Activated CD4-positive, alpha-beta T cell treated with anti-CD3 and anti-CD28 coated beads, Interleukin-2, amount 50 U/mL, for 16 hours (primary cell): ENCODE measurements around the gene SLC13A4.
"Not testable (repeated sequence)": the region's sequence is repeated elsewhere in the genome, so short reads cannot be mapped to it uniquely, and the experiment has no call there.

Experiments used
- DNase-seq: peaks from one replicate; pipeline ENCODE4 v3.0.0-alpha.2; 2020

Gene SLC13A4

GRCh38 chr7:135747366-135747765 lies 19.4 kb upstream of the SLC13A4 start:
- no peak for DNase-seq

- DNase-seq: no peak
These were observed 17.8 kb upstream of the SLC13A4 start for GRCh38 chr7:135745703-135746312.

- no peak for DNase-seq
These were observed 17.1 kb upstream of the SLC13A4 start for GRCh38 chr7:135744938-135745702.

- DNase-seq: no peak
These were observed 16.1 kb upstream of the SLC13A4 start for GRCh38 chr7:135743907-135744731.

GRCh38 chr7:135742371-135742770 lies 14.4 kb upstream of the SLC13A4 start:
- no peak for DNase-seq

GRCh38 chr7:135741905-135742304 lies 13.9 kb upstream of the SLC13A4 start:
- DNase-seq: no peak

- DNase-seq: no peak
These were observed 12.9 kb upstream of the SLC13A4 start for GRCh38 chr7:135740889-135741288.

- not testable (repeated sequence) for DNase-seq
These were observed 9.3 kb upstream of the SLC13A4 start for GRCh38 chr7:135737306-135737647.

- no peak for DNase-seq
These were observed 8.8 kb upstream of the SLC13A4 start for GRCh38 chr7:135736586-135737305.

GRCh38 chr7:135734343-135734689 lies 6.3 kb upstream of the SLC13A4 start:
- no peak for DNase-seq

GRCh38 chr7:135733603-135734342 lies 5.8 kb upstream of the SLC13A4 start:
- DNase-seq: no peak

GRCh38 chr7:135731131-135731530 lies 3.1 kb upstream of the SLC13A4 start:
- no peak for DNase-seq

GRCh38 chr7:135729230-135729629 lies 1.2 kb upstream of the SLC13A4 start:
- DNase-seq: no peak

GRCh38 chr7:135726911-135727673 lies 894 bp downstream of the SLC13A4 start:
- no peak for DNase-seq

- no peak for DNase-seq
These were observed 1.7 kb downstream of the SLC13A4 start for GRCh38 chr7:135726276-135726788.

GRCh38 chr7:135723411-135723810 lies 4.6 kb downstream of the SLC13A4 start:
- DNase-seq: no peak

- no peak for DNase-seq
These were observed 6.7 kb downstream of the SLC13A4 start for GRCh38 chr7:135721198-135721820.

GRCh38 chr7:135719688-135720087 lies 8.3 kb downstream of the SLC13A4 start:
- no peak for DNase-seq

- DNase-seq: no peak
These were observed 9.1 kb downstream of the SLC13A4 start for GRCh38 chr7:135718794-135719437.

GRCh38 chr7:135718219-135718618 lies 9.8 kb downstream of the SLC13A4 start:
- DNase-seq: no peak

- no peak for DNase-seq
These were observed 10.3 kb downstream of the SLC13A4 start for GRCh38 chr7:135717693-135718092.
